ENCODE data around the gene TRAPPC2L. TPM values are rescaled to one million over a fixed set of nuclear protein-coding genes. Genes with fewer than 3 reads are reported as not detected.

TRAPPC2L gene
- total and polyA plus RNA-seq, 10 donors: 28.9 to 87.5 (median 41.7) TPM

DNA sequence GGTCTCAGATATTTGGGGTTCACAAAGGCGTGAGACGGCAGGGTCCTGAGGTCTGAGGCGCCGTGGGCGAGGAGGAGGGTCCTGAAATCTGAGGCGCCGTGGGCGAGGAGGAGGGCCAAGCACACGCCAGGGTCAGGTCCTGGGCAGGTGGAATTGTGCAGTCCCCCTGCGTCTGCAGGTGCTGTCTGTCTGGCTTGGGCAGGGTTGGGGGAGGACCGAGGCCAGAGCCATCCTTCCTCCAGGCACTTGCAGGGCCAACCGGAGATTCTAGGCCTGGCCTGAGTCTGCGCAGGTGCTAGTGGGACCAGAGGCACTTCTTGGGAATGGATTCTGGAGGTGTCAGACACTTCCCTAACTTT, 42.8 kb upstream of the TRAPPC2L start:
- Histone ChIP-seq H3K4me3 (no peak overlapping the region), H3K36me3 (peaks cover 0 to 40% (median 12%) of the 10 kb centered on the region in 6 donors), H3K9me3 (no peaks in the 10 kb centered on the region), H3K4me1 (peaks cover 17 to 55% (median 36%) of the 10 kb centered on the region in 6 donors), H3K27me3 (replicated peaks in 1 of 7) (no peaks in the 10 kb centered on the region), H3K27ac (no peak overlapping the region)
- WGBS, 5 donors: 87 to 91% (median 89%) methylated on average over 11 to 13 of the region's 13 CpGs
- intact Hi-C loops (cut with DNase I; ENCODE audit: low total_unique reads): loop anchor here (5.0 kb wide), 1 partner anchor 43 kb away; the partner anchor contains the start of genes GALNS and TRAPPC2L
- TF ChIP-seq POLR2A (IDR thresholded peaks at IDR 0.05) (no peak), POLR2AphosphoS5 (IDR thresholded peaks at IDR 0.05) (peak in 2 of 3 donors; percentile 9 to 58), CTCF (IDR thresholded peaks at IDR 0.05 in 8 of 11, conservative IDR thresholded peaks at IDR 0.05 in 3 of 11) (no peak)
- DNase-seq: no peak

GRCh38 chr16:88815227-88815626, 41.7 kb upstream of the TRAPPC2L start:
- intact Hi-C loops (cut with DNase I; ENCODE audit: low total_unique reads): no loop called here
- Histone ChIP-seq H3K4me1 (peaks cover 14 to 44% (median 26%) of the 10 kb centered on the region in 6 donors), H3K36me3 (peaks cover 0 to 37% (median under 1%) of the 10 kb centered on the region in 6 donors), H3K4me3 (no peak overlapping the region), H3K27ac (no peak overlapping the region), H3K27me3 (replicated peaks in 1 of 7) (no peaks in the 10 kb centered on the region), H3K9me3 (no peaks in the 10 kb centered on the region)
- TF ChIP-seq POLR2AphosphoS5 (IDR thresholded peaks at IDR 0.05): peak in 1 of 3 donors; percentile 4
- no peak for TF ChIP-seq CTCF (IDR thresholded peaks at IDR 0.05 in 8 of 11, conservative IDR thresholded peaks at IDR 0.05 in 3 of 11)
- no peak for DNase-seq
- WGBS, 5 donors: 83 to 97% (median 91%) methylated on average over 8 to 10 of the region's 10 CpGs

DNA sequence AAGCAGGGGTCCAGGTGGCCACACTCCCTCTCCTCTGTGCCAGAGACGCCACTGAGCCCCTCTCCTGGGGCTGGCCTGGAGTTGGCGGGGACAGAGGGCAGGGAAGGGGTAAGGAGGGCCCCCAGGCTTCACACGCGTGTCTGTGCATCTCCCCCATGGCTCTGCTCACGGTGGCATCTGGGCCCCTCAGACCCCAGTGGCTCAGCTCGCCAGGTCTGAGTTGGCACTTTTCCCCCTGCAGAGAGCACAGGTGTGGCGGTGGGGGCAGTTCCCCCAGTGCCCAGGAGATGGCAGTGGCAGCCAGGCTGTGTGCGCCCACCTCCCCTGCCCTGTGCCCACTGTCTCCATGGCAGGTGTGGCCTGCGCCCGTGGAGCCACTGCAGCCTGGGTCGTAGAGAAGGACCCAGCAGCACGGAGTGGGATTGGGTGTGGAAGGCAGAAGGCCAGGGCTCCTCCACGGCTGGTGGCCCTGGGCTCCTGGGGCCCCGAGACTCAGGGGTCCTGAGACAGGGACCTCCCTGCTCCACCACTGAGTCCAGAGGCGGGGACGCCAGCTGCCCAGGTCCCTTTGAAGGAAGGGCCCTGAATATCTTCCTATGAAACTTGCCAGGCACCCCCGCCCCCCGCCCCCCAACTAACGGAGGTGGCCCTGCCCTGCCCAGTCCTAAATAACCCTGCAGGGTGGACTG, 40.9 kb upstream of the TRAPPC2L start:
- Histone ChIP-seq H3K4me1 (peaks cover 5 to 36% (median 18%) of the 10 kb centered on the region in 6 donors), H3K36me3 (peaks cover 0 to 41% (median under 1%) of the 10 kb centered on the region in 6 donors), H3K27ac (no peak overlapping the region), H3K27me3 (replicated peaks in 1 of 7) (no peaks in the 10 kb centered on the region), H3K4me3 (no peak overlapping the region), H3K9me3 (no peaks in the 10 kb centered on the region)
- WGBS, 5 donors: 23 to 66% (median 53%) methylated on average over 11 to 19 of the region's 19 CpGs
- TF ChIP-seq POLR2A (IDR thresholded peaks at IDR 0.05) (no peak), POLR2AphosphoS5 (IDR thresholded peaks at IDR 0.05) (peak; percentile 18 to 71 (median 54)), CTCF (IDR thresholded peaks at IDR 0.05 in 8 of 11, conservative IDR thresholded peaks at IDR 0.05 in 3 of 11) (peak; percentile 74 to 92 (median 85))
- peak; percentile 87 for DNase-seq
- intact Hi-C loops (cut with DNase I; ENCODE audit: low total_unique reads): no loop called here

- Histone ChIP-seq H3K27ac (no peak overlapping the region), H3K27me3 (replicated peaks in 1 of 7) (no peaks in the 10 kb centered on the region), H3K9me3 (no peaks in the 10 kb centered on the region), H3K4me3 (no peak overlapping the region), H3K4me1 (peaks cover 4 to 28% (median 12%) of the 10 kb centered on the region in 6 donors), H3K36me3 (peaks cover 0 to 50% (median 8%) of the 10 kb centered on the region in 6 donors)
- intact Hi-C loops (cut with DNase I; ENCODE audit: low total_unique reads): no loop called here
- peak in 2 of 3 donors; percentile 6 to 32 for TF ChIP-seq POLR2AphosphoS5 (IDR thresholded peaks at IDR 0.05)
- TF ChIP-seq POLR2A (IDR thresholded peaks at IDR 0.05): no peak
- 90 to 94% (median 92%) methylated on average over 21 to 41 of the region's 41 CpGs for WGBS, 5 donors
- no peak for DNase-seq
Measured at GRCh38 chr16:88816736-88817535, 40.0 kb upstream of the TRAPPC2L start.
